ENCODE measurements around the gene SPANXN4.

The SPANXN4 gene

GRCh38 chrX:143025628-143026027 lies at the start of gene SPANXN4:
SPANXN4 (plus strand) TSS chrX:143025928; CDS start chrX:143026015, 87 bp downstream.
- no peak for DNase-seq (ENCODE audit: low read depth)

- no peak for DNase-seq (ENCODE audit: low read depth)
Measured at GRCh38 chrX:142977128-142977914, 48.4 kb upstream of the SPANXN4 start.

- no peak for DNase-seq (ENCODE audit: low read depth)
Measured at GRCh38 chrX:142978130-142978684, 47.5 kb upstream of the SPANXN4 start.

GRCh38 chrX:142982679-142983078 lies 43.0 kb upstream of the SPANXN4 start:
- no peak for DNase-seq (ENCODE audit: low read depth)

- no peak for DNase-seq (ENCODE audit: low read depth)
Measured at GRCh38 chrX:142994988-142995387, 30.7 kb upstream of the SPANXN4 start.

GRCh38 chrX:142998447-142999198 lies 27.1 kb upstream of the SPANXN4 start:
- DNase-seq (ENCODE audit: low read depth) = no peak

- DNase-seq (ENCODE audit: low read depth) = no peak
Measured at GRCh38 chrX:142999199-142999701, 26.5 kb upstream of the SPANXN4 start.

GRCh38 chrX:143002206-143002605 lies 23.5 kb upstream of the SPANXN4 start:
- no peak for DNase-seq (ENCODE audit: low read depth)

GRCh38 chrX:143017272-143017671 lies 8.5 kb upstream of the SPANXN4 start:
- no peak for DNase-seq (ENCODE audit: low read depth)

- DNase-seq (ENCODE audit: low read depth) = no peak
Measured at GRCh38 chrX:143027275-143027674, 1.5 kb downstream of the SPANXN4 start.

- no peak for DNase-seq (ENCODE audit: low read depth)
Measured at GRCh38 chrX:143047511-143047910, 21.8 kb downstream of the SPANXN4 start.

GRCh38 chrX:143058120-143058519 lies 32.4 kb downstream of the SPANXN4 start:
- DNase-seq (ENCODE audit: low read depth) = no peak

GRCh38 chrX:143081231-143081630 lies 55.5 kb downstream of the SPANXN4 start:
- no peak for DNase-seq (ENCODE audit: low read depth)

GRCh38 chrX:143082537-143082936 lies 56.8 kb downstream of the SPANXN4 start:
- DNase-seq (ENCODE audit: low read depth) = no peak

All from GM04504 (cell line).